LHCN-M2 (cell line): ENCODE data around the gene FRMPD1. TPM values are rescaled to one million over a fixed set of nuclear protein-coding genes. Genes with fewer than 3 reads are reported as not detected.
A peak's percentile ranks its signal among the peaks of the same experiment; 100 is the strongest.
"Not testable (repeated sequence)": the region's sequence is repeated elsewhere in the genome, so short reads cannot be mapped to it uniquely, and the experiment has no call there.

Experiments used
- DNase-seq: peaks from one replicate; pipeline ENCODE4 v3.0.0-alpha.2; 2012; ENCODE audit warnings: low read depth
- total RNA-seq: library from RNA; depleted of rRNA; stranded (reverse); fragments of >200 nt; gene quantifications from 2 replicates; pipeline ENCODE4 v1.2.3, GENCODE V29; 2014

FRMPD1 gene
- total RNA-seq, 1 experiment from 2014 or later = 1.1 TPM

- no peak for DNase-seq
These were observed 88.5 kb downstream of the FRMPD1 start for GRCh38 chr9:37739222-37739621.

GRCh38 chr9:37740128-37740527, 89.4 kb downstream of the FRMPD1 start:
- no peak for DNase-seq

- DNase-seq = no peak
These were observed 90.0 kb downstream of the FRMPD1 start for GRCh38 chr9:37740631-37741328.

GRCh38 chr9:37745970-37746369, 95.2 kb downstream of the FRMPD1 start:
- DNase-seq = peak; percentile 45

- DNase-seq = no peak
These were observed 95.9 kb downstream of the FRMPD1 start for GRCh38 chr9:37746448-37747270.

GRCh38 chr9:37747271-37747753, 96.6 kb downstream of the FRMPD1 start:
- DNase-seq = peak; percentile 53

- no peak for DNase-seq
These were observed 98.4 kb downstream of the FRMPD1 start for GRCh38 chr9:37749129-37749528.

- DNase-seq = no peak
These were observed 100.4 kb downstream of the FRMPD1 start for GRCh38 chr9:37751186-37751585.

- not testable (repeated sequence) for DNase-seq
These were observed 101.0 kb downstream of the FRMPD1 start for GRCh38 chr9:37751704-37752103.

GRCh38 chr9:37752112-37752511, 101.4 kb downstream of the FRMPD1 start:
- DNase-seq = not testable (repeated sequence)

- DNase-seq = no peak
These were observed 102.1 kb downstream of the FRMPD1 start for GRCh38 chr9:37752642-37753488.

- peak; percentile 53 for DNase-seq
These were observed 102.9 kb downstream of the FRMPD1 start, which contains the start of gene TRMT10B for GRCh38 chr9:37753489-37754190. Gene TRMT10B, plus strand, starts transcription at chr9:37753805. Its CDS starts 8,127 bp downstream, at chr9:37761932.

GRCh38 chr9:37758747-37759146, 108.0 kb downstream of the FRMPD1 start:
- DNase-seq = no peak

- DNase-seq = peak; percentile 56
These were observed 109.8 kb downstream of the FRMPD1 start for GRCh38 chr9:37760416-37761161.

GRCh38 chr9:37761511-37761910, 110.8 kb downstream of the FRMPD1 start:
- DNase-seq = peak; percentile 33

- not testable (repeated sequence) for DNase-seq
These were observed 114.5 kb downstream of the FRMPD1 start for GRCh38 chr9:37765263-37765662.

- no peak for DNase-seq
These were observed 118.6 kb downstream of the FRMPD1 start for GRCh38 chr9:37769306-37769705.

- no peak for DNase-seq
These were observed 119.2 kb downstream of the FRMPD1 start for GRCh38 chr9:37769995-37770394.

GRCh38 chr9:37775216-37775919, 124.6 kb downstream of the FRMPD1 start:
- DNase-seq = no peak

- DNase-seq = no peak
These were observed 125.6 kb downstream of the FRMPD1 start for GRCh38 chr9:37776328-37776727.
